ENCODE data around the gene NUBP2.

The NUBP2 gene

DNA sequence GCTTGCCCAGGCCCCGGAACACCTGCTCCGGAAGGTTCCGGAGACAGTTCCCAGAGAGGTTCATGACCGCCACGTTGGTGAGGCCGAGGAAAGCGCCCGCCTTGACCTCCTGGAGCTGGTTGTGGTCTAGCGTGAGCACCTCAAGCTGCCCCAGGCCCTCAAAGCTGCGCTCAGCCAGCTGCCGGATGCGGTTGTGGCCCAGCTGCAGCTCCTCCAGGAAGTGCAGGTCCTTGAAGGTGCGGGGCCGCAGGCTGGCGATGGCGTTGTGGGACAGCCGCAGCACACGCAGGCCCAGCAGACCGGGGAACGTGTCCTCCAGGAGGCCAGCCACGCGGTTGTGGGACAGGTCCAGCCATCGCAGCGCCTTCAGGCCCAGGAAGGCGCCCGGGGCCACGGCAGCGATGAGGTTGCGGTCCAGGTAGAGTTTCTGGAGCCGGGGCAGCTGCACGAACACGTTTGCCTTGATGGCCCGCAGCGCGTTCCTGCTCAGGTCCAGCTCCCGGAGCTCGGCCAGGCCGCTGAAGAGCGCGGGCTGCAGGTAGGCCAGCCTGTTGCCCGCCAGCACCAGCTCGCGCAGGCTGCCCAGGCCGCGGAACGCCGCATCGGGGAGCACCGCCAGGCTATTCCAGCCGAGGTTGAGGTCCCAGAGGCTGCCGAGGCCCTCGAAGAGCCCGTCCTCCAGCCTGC, 8.6 kb downstream of the NUBP2 start:
- H3K9me3 ChIP-seq (ENCODE audit: insufficient read depth, low read depth, low read length): no peaks in the 10 kb centered on the region
- no peak overlapping the region for H3K4me3 ChIP-seq (ENCODE audit: low read depth, low read length)
- no peak overlapping the region for H3K18ac ChIP-seq (ENCODE audit: low read length)
- no peaks in the 10 kb centered on the region for H3K79me2 ChIP-seq (ENCODE audit: control insufficient read depth, insufficient read depth, low read length, poor library complexity)
- H2AFZ ChIP-seq (ENCODE audit: insufficient read depth, low read length, poor library complexity): no peak overlapping the region
- H2BK12ac ChIP-seq (ENCODE audit: low read length): no peak overlapping the region
- no peak overlapping the region for H2BK5ac ChIP-seq (ENCODE audit: low read depth, low read length, poor library complexity)
- H4K91ac ChIP-seq (ENCODE audit: low read depth, low read length): no peak overlapping the region
- H3K4me1 ChIP-seq (ENCODE audit: control insufficient read depth in 1 of 2, insufficient read depth in 2 of 2, low read length in 2 of 2): no peaks in the 10 kb centered on the region
- no peak overlapping the region for H3K23ac ChIP-seq (ENCODE audit: low read length)
- no peak overlapping the region for H3K4me2 ChIP-seq (ENCODE audit: low read length)
- WGBS (ENCODE audit: extremely low coverage, insufficient coverage, insufficient read length): no CpG with 5 or more reads among the region's 53 CpGs
- H4K12ac ChIP-seq (ENCODE audit: low read depth, low read length): no peak overlapping the region
- H2BK120ac ChIP-seq (ENCODE audit: insufficient read depth, low read length, poor library complexity): no peak overlapping the region
- no peaks in the 10 kb centered on the region for H3K27me3 ChIP-seq (ENCODE audit: insufficient read depth, low read length)
- H3K14ac ChIP-seq (ENCODE audit: low read length): no peak overlapping the region
- peaks cover 51 to 56% of the 10 kb centered on the region in 2 experiments for H3K36me3 ChIP-seq (ENCODE audit: control insufficient read depth in 1 of 2, insufficient read depth in 2 of 2, low read length in 2 of 2)
- no peak overlapping the region for H3K4ac ChIP-seq (ENCODE audit: low read depth, low read length)
- DNase-seq: no peak
- no peak overlapping the region for H3K27ac ChIP-seq (ENCODE audit: low read depth, low read length)
- H2AK5ac ChIP-seq (ENCODE audit: low read length): no peak overlapping the region
- H3K9ac ChIP-seq (ENCODE audit: low read length): no peak overlapping the region
- no peak overlapping the region for H4K8ac ChIP-seq (ENCODE audit: low read depth, low read length)
- no peaks in the 10 kb centered on the region for H3K79me1 ChIP-seq (ENCODE audit: low read length)

DNA sequence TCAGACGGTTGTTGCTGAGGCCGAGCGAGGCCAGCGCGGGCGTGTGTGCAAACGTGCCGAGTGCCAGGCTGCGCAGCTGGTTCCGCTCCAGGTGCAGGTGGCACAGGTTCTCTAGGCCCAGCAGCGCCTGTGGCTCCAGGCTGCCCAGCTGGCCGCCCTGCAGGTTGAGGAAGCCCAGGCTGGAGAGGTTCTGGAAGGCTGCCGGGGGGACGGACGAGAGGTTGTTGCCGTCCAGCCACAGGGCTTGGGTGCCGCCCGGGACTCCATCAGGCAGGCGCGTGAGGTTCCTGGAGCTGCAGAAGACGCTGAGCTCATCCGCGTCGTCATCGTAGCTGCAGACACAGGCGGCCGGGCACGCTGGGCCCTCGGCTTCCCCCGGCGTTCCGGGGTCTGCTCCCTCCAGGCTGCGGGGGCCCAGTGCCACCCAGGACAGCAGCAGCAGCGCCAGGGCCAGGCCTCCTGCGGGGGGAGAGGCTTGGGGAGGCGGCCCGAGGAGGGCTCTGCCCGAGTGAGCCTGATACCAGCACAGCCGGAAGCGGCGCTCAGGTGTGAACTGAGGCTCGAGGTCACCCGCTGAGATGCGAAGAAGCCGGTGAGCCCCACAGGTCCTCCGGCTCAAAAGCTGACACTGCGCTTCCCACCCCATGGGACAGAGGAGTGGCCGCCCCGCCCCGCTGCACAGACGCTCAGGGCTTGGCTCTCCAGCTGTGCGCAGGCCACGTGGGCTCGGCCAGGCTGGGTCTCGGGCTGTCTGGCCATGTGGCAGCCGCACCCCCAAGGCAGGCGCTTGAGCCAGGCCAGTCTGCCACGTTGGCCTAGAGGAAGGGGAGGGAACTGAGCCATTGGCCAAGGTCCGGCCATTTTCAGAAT, 9.4 kb downstream of the NUBP2 start:
- Histone ChIP-seq H4K91ac (ENCODE audit: low read depth, low read length) (no peak overlapping the region), H3K4me3 (ENCODE audit: low read depth, low read length) (no peak overlapping the region), H3K36me3 (ENCODE audit: control insufficient read depth in 1 of 2, insufficient read depth in 2 of 2, low read length in 2 of 2) (peaks cover 43 to 48% of the 10 kb centered on the region in 2 experiments), H3K4me1 (ENCODE audit: control insufficient read depth in 1 of 2, insufficient read depth in 2 of 2, low read length in 2 of 2) (no peaks in the 10 kb centered on the region), H3K79me1 (ENCODE audit: low read length) (no peaks in the 10 kb centered on the region), H2BK5ac (ENCODE audit: low read depth, low read length, poor library complexity) (no peak overlapping the region), H2AK5ac (ENCODE audit: low read length) (no peak overlapping the region), H3K23ac (ENCODE audit: low read length) (no peak overlapping the region), H3K14ac (ENCODE audit: low read length) (no peak overlapping the region), H3K4me2 (ENCODE audit: low read length) (no peak overlapping the region), H4K8ac (ENCODE audit: low read depth, low read length) (no peak overlapping the region), H2BK120ac (ENCODE audit: insufficient read depth, low read length, poor library complexity) (no peak overlapping the region), H2BK12ac (ENCODE audit: low read length) (no peak overlapping the region), H3K27ac (ENCODE audit: low read depth, low read length) (no peak overlapping the region), H2AFZ (ENCODE audit: insufficient read depth, low read length, poor library complexity) (no peak overlapping the region), H4K12ac (ENCODE audit: low read depth, low read length) (no peak overlapping the region), H3K79me2 (ENCODE audit: control insufficient read depth, insufficient read depth, low read length, poor library complexity) (no peaks in the 10 kb centered on the region), H3K27me3 (ENCODE audit: insufficient read depth, low read length) (no peaks in the 10 kb centered on the region), H3K18ac (ENCODE audit: low read length) (no peak overlapping the region), H3K9ac (ENCODE audit: low read length) (no peak overlapping the region), H3K4ac (ENCODE audit: low read depth, low read length) (no peak overlapping the region), H3K9me3 (ENCODE audit: insufficient read depth, low read depth, low read length) (no peaks in the 10 kb centered on the region)
- WGBS (ENCODE audit: extremely low coverage, insufficient coverage, insufficient read length): no CpG with 5 or more reads among the region's 59 CpGs
- no peak for DNase-seq

DNA sequence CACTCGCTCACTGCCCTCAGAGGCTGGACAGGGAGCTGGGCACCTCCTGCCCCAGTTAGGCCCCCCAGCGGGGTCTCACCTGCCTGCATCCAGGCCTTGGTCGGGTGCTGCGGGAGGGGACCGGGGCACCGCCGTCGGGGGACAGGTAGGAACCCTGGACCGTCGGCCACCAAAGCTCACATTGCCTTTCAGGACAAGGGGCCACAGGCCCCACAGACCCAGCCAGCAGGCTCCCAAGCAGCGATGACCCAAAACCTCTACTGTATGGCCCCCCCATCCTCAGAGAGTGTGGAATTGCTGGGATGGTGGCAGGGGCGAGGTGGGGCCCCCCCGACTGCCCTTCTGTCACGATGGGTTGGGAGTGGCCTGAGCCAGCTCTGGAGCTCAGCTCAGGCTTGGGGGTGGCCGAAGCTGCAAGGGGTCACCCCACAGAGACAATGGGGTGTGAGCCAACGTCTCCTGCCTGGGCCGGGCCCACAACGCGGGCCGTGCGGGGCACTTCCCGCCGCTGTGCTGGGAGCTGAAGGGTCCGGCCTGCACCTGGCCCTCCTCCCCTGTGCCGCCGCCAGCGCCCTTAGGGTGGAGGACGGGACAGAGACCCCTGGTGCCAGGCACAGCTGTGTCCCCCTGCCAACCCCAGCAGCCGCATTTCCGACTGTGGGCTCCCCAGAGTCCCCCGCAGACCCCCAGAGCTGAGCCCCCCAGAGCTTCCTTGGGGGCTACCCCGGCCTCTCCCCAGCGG, 10.2 kb downstream of the NUBP2 start:
- H3K27ac ChIP-seq (ENCODE audit: low read depth, low read length): no peak overlapping the region
- H4K12ac ChIP-seq (ENCODE audit: low read depth, low read length): no peak overlapping the region
- no peak overlapping the region for H3K4me2 ChIP-seq (ENCODE audit: low read length)
- no peak overlapping the region for H3K4me3 ChIP-seq (ENCODE audit: low read depth, low read length)
- no peak overlapping the region for H3K9ac ChIP-seq (ENCODE audit: low read length)
- DNase-seq: no peak
- H3K79me2 ChIP-seq (ENCODE audit: control insufficient read depth, insufficient read depth, low read length, poor library complexity): no peaks in the 10 kb centered on the region
- no peak overlapping the region for H4K91ac ChIP-seq (ENCODE audit: low read depth, low read length)
- H2AFZ ChIP-seq (ENCODE audit: insufficient read depth, low read length, poor library complexity): no peak overlapping the region
- WGBS (ENCODE audit: extremely low coverage, insufficient coverage, insufficient read length): no CpG with 5 or more reads among the region's 33 CpGs
- no peak overlapping the region for H3K14ac ChIP-seq (ENCODE audit: low read length)
- no peaks in the 10 kb centered on the region for H3K79me1 ChIP-seq (ENCODE audit: low read length)
- H4K8ac ChIP-seq (ENCODE audit: low read depth, low read length): no peak overlapping the region
- H2BK5ac ChIP-seq (ENCODE audit: low read depth, low read length, poor library complexity): no peak overlapping the region
- no peak overlapping the region for H3K18ac ChIP-seq (ENCODE audit: low read length)
- no peak overlapping the region for H2BK120ac ChIP-seq (ENCODE audit: insufficient read depth, low read length, poor library complexity)
- no peaks in the 10 kb centered on the region for H3K27me3 ChIP-seq (ENCODE audit: insufficient read depth, low read length)
- H3K9me3 ChIP-seq (ENCODE audit: insufficient read depth, low read depth, low read length): peaks cover 2% of the 10 kb centered on the region
- peaks cover 35 to 40% of the 10 kb centered on the region in 2 experiments for H3K36me3 ChIP-seq (ENCODE audit: control insufficient read depth in 1 of 2, insufficient read depth in 2 of 2, low read length in 2 of 2)
- no peak overlapping the region for H3K23ac ChIP-seq (ENCODE audit: low read length)
- no peak overlapping the region for H2BK12ac ChIP-seq (ENCODE audit: low read length)
- H2AK5ac ChIP-seq (ENCODE audit: low read length): no peak overlapping the region
- H3K4ac ChIP-seq (ENCODE audit: low read depth, low read length): no peak overlapping the region
- no peaks in the 10 kb centered on the region for H3K4me1 ChIP-seq (ENCODE audit: control insufficient read depth in 1 of 2, insufficient read depth in 2 of 2, low read length in 2 of 2)

GRCh38 chr16:1793578-1794220, 10.9 kb downstream of the NUBP2 start, which contains the start of gene IGFALS:
Gene IGFALS (minus strand): TSS chr16:1793705. CDS start chr16:1793652, 53 bp downstream.
- Histone ChIP-seq H4K91ac (ENCODE audit: low read depth, low read length) (no peak within 1 kb of the TSS), H3K4ac (ENCODE audit: low read depth, low read length) (no peak within 1 kb of the TSS), H3K27ac (ENCODE audit: low read depth, low read length) (no peak within 1 kb of the TSS), H2BK120ac (ENCODE audit: insufficient read depth, low read length, poor library complexity) (no peak within 1 kb of the TSS), H4K8ac (ENCODE audit: low read depth, low read length) (no peak within 1 kb of the TSS), H3K79me1 (ENCODE audit: low read length) (no peaks in the 10 kb centered on the region), H3K9ac (ENCODE audit: low read length) (no peak within 1 kb of the TSS), H2BK5ac (ENCODE audit: low read depth, low read length, poor library complexity) (no peak within 1 kb of the TSS), H3K4me2 (ENCODE audit: low read length) (no peak within 1 kb of the TSS), H2AK5ac (ENCODE audit: low read length) (no peak within 1 kb of the TSS), H3K27me3 (ENCODE audit: insufficient read depth, low read length) (no peaks in the 10 kb centered on the region), H3K36me3 (ENCODE audit: control insufficient read depth in 1 of 2, insufficient read depth in 2 of 2, low read length in 2 of 2) (peaks cover 28 to 33% of the 10 kb centered on the region in 2 experiments), H4K12ac (ENCODE audit: low read depth, low read length) (no peak within 1 kb of the TSS), H3K4me3 (ENCODE audit: low read depth, low read length) (no peak within 1 kb of the TSS), H3K4me1 (ENCODE audit: control insufficient read depth in 1 of 2, insufficient read depth in 2 of 2, low read length in 2 of 2) (no peaks in the 10 kb centered on the region), H2AFZ (ENCODE audit: insufficient read depth, low read length, poor library complexity) (no peak within 1 kb of the TSS), H3K9me3 (ENCODE audit: insufficient read depth, low read depth, low read length) (peaks cover 5% of the 10 kb centered on the region), H3K18ac (ENCODE audit: low read length) (no peak within 1 kb of the TSS), H3K14ac (ENCODE audit: low read length) (no peak within 1 kb of the TSS), H3K23ac (ENCODE audit: low read length) (no peak within 1 kb of the TSS), H3K79me2 (ENCODE audit: control insufficient read depth, insufficient read depth, low read length, poor library complexity) (no peaks in the 10 kb centered on the region), H2BK12ac (ENCODE audit: low read length) (no peak within 1 kb of the TSS)
- no CpG with 5 or more reads among the region's 28 CpGs for WGBS (ENCODE audit: extremely low coverage, insufficient coverage, insufficient read length)
- DNase-seq: no peak

Data from trophoblast cell (in vitro differentiated cells and primary cell).